Muscle of leg (tissue), 16 donors: Measurements from ENCODE around the gene TMEM167A. TPM values are rescaled to one million over a fixed set of nuclear protein-coding genes. Genes with fewer than 3 reads are reported as not detected.

ENCODE experiments used
- DNase-seq: peaks from one replicate; pipeline ENCODE4 v3.0.0; 2013
- H3K27ac ChIP-seq: one replicate; pipeline ENCODE4 v1.5.1; 2013; ENCODE audit warnings: mild to moderate bottlenecking, low read length, control low read depth
- H3K27me3 ChIP-seq: one replicate; pipeline ENCODE4 v1.6.1; 2013; ENCODE audit warnings: low read length; ENCODE audit not compliant: control insufficient read depth, insufficient read depth
- H3K36me3 ChIP-seq: one replicate; pipeline ENCODE4 v1.6.1; 2013; ENCODE audit warnings: low read length; ENCODE audit not compliant: control insufficient read depth, insufficient read depth
- H3K4me1 ChIP-seq: one replicate; pipeline ENCODE4 v1.6.1; 2013; ENCODE audit warnings: low read length; ENCODE audit not compliant: control insufficient read depth, insufficient read depth
- H3K4me3 ChIP-seq: one replicate; pipeline ENCODE4 v1.5.1; 2013; ENCODE audit warnings: low read length, control low read depth
- H3K9me3 ChIP-seq: replicated peaks from 2 replicates; pipeline ENCODE4 v1.6.1; 2013; ENCODE audit warnings: low read depth, low read length; ENCODE audit not compliant: control insufficient read depth
- WGBS: methylation state at CpG from one replicate; pipeline ENCODE4 v1.1.5; 2013; ENCODE audit warnings: missing lambda C conversion rate; ENCODE audit not compliant: insufficient coverage; 5-methylcytosine and 5-hydroxymethylcytosine counted together
- long read RNA-seq, 11 donors: transcript quantifications; one replicate each; lab custom pipeline, GENCODE V29; 2026
- polyA plus RNA-seq, 8 donors: library from polyadenylated mRNA; unstranded; fragments of 120-200 nt; gene quantifications; one replicate each; pipeline versions ENCODE4 v1.2.1 to v1.2.3, GENCODE V29; 2013; ENCODE audit warnings: inconsistent platforms in 1 of 8, low replicate concordance in 1 of 8; ENCODE audit not compliant: insufficient read length in 8 of 8, insufficient read depth in 1 of 8
- total RNA-seq: library from RNA; stranded (reverse); fragments of 120-200 nt; gene quantifications from one replicate; pipeline ENCODE4 v1.2.4, GENCODE V29; 2013

Gene TMEM167A, protein sequence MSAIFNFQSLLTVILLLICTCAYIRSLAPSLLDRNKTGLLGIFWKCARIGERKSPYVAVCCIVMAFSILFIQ
- total RNA-seq: 52.9 TPM
- polyA plus RNA-seq: 10 to 100 TPM; 47.9 to 75.3 (median 64.4) TPM
- long read RNA-seq, donor 1, full-length matches to known transcripts: 18 of 18 reads
- long read RNA-seq, donor 1, partial matches to known transcripts: 0 of 18 reads
- long read RNA-seq, donor 1, other reads (novel, unspliced or antisense): 0 of 18 reads
- long read RNA-seq, donor 2, full-length matches to known transcripts: 7 of 7 reads
- long read RNA-seq, donor 2, partial matches to known transcripts: 0 of 7 reads
- long read RNA-seq, donor 2, other reads (novel, unspliced or antisense): 0 of 7 reads
- long read RNA-seq, donor 3, full-length matches to known transcripts: 30 of 48 reads
- long read RNA-seq, donor 3, partial matches to known transcripts: 18 of 48 reads
- long read RNA-seq, donor 3, other reads (novel, unspliced or antisense): 0 of 48 reads
- long read RNA-seq, donor 4, full-length matches to known transcripts: 12 of 19 reads
- long read RNA-seq, donor 4, partial matches to known transcripts: 7 of 19 reads
- long read RNA-seq, donor 4, other reads (novel, unspliced or antisense): 0 of 19 reads
- long read RNA-seq, donor 5, full-length matches to known transcripts: 80 of 94 reads
- long read RNA-seq, donor 5, partial matches to known transcripts: 14 of 94 reads
- long read RNA-seq, donor 5, other reads (novel, unspliced or antisense): 0 of 94 reads
- long read RNA-seq, donor 6, full-length matches to known transcripts: 57 of 57 reads
- long read RNA-seq, donor 6, partial matches to known transcripts: 0 of 57 reads
- long read RNA-seq, donor 6, other reads (novel, unspliced or antisense): 0 of 57 reads
- long read RNA-seq, donor 7, full-length matches to known transcripts: 46 of 55 reads
- long read RNA-seq, donor 7, partial matches to known transcripts: 9 of 55 reads
- long read RNA-seq, donor 7, other reads (novel, unspliced or antisense): 0 of 55 reads
- long read RNA-seq, donor 8, full-length matches to known transcripts: 39 of 58 reads
- long read RNA-seq, donor 8, partial matches to known transcripts: 19 of 58 reads
- long read RNA-seq, donor 8, other reads (novel, unspliced or antisense): 0 of 58 reads
- long read RNA-seq, donor 9, full-length matches to known transcripts: 33 of 41 reads
- long read RNA-seq, donor 9, partial matches to known transcripts: 8 of 41 reads
- long read RNA-seq, donor 9, other reads (novel, unspliced or antisense): 0 of 41 reads
- long read RNA-seq, donor 10, full-length matches to known transcripts: 43 of 55 reads
- long read RNA-seq, donor 10, partial matches to known transcripts: 12 of 55 reads
- long read RNA-seq, donor 10, other reads (novel, unspliced or antisense): 0 of 55 reads
- long read RNA-seq, donor 11, full-length matches to known transcripts: 31 of 31 reads
- long read RNA-seq, donor 11, partial matches to known transcripts: 0 of 31 reads
- long read RNA-seq, donor 11, other reads (novel, unspliced or antisense): 0 of 31 reads

DNA sequence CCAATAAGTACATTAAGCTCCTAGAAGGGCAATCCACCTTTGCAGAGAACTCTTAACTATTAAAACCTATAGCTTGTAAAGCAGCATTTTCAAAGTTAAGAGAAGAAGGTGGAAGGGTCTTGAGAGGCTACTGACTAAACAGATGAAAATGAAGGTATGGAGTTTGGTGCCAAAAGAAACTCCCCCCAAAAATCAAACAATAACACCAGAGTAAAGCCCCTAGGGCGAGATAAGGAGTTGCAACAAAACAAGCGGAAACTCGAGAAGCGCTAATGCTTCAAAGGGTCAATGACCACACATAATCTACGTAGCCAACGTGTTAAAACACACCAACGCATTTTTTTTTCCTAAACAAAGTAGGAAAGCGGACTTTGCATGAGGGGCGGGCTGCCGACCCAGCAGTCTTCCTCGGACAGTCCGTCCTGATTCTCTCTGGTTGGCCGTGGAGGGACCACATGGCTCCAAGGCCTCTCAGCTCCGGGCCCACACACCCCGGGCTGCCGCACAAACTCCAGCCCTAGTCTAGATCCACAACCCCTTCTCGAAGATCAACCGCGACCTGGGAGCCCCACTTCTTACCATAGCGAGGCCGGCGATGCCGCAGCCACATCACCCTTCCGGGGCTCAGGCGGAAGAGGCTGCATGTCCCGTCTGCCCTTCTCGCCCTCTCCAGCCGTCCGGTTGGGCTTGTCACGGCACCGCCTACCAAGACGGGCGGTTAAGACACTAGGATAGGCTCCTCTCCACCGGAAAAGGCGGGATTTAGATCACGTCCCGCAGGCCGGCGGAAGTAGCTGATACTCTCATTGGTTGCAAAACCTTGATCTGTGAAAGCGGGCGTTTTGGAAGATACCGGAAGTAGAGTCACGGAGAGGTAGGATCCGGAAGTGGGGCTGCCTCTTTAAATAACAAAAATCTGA, at the start of gene TMEM167A, which contains the start of gene XRCC4:
TSS of gene TMEM167A (minus strand) at position 653 of the 920 bp plus-strand sequence. CDS start at position 582, 71 bp downstream.
TSS of gene XRCC4 (plus strand) at position 806 of the 920 bp plus-strand sequence. CDS start 27,373 bp downstream, outside the sequence.
- under 1% methylated on average over 34 of the region's 44 CpGs for WGBS
- peaks cover 2% of the 10 kb centered on the region for H3K4me1 ChIP-seq
- H3K9me3 ChIP-seq: no peaks in the 10 kb centered on the region
- DNase-seq: peak; percentile 100
- no peaks in the 10 kb centered on the region for H3K27me3 ChIP-seq
- H3K27ac ChIP-seq: peak within 1 kb of the TSS; percentile 96
- H3K4me3 ChIP-seq: peak within 1 kb of the TSS; percentile 64
- peaks cover 5% of the 10 kb centered on the region for H3K36me3 ChIP-seq

DNA sequence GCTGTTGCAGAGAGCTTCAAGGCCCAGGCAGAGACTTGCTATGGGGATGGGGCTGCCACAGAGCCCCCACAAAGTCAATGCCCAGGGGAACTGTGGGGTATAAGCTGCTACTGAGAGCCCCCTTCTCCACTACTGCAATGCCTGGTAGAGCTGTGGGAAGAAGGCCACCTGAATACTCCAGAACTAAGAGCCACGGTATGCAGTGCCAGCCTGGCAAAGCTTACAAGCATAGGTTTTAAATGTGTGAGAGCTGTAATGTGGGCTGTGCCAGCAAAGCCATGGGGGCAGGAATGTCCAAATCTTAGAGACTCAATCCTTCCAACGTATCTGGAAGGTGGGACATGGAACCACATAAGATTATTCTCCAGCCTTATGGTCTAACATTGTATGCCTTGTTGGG, 49.3 kb upstream of the TMEM167A start:
- H3K27me3 ChIP-seq: no peaks in the 10 kb centered on the region
- 100% methylated on average over 1 of the region's 2 CpGs for WGBS
- H3K4me1 ChIP-seq: no peaks in the 10 kb centered on the region
- H3K9me3 ChIP-seq: no peaks in the 10 kb centered on the region
- no peak for DNase-seq
- H3K36me3 ChIP-seq: no peaks in the 10 kb centered on the region
- H3K4me3 ChIP-seq: no peak overlapping the region
- H3K27ac ChIP-seq: no peak overlapping the region

DNA sequence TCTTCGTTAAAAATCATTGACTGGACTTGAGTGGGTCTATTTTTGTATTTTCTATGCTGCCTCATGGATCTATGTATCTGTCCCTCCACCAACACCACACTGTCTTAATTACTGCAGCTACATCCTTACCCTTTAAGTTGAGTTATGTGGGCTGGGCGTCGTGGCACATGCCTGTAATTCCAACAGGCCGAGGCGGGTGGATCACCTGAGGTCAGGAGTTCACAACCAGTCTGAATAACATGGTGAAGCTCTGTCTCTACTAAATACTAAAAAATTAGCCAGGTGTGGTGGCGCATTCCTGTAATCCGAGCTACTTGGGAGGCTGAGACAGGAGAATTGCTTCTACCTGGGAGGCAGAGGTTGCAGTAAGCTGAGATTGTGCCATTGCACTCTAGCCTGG, 48.4 kb upstream of the TMEM167A start:
- WGBS: no CpG with 5 or more reads among the region's 7 CpGs
- no peaks in the 10 kb centered on the region for H3K36me3 ChIP-seq
- H3K9me3 ChIP-seq: no peaks in the 10 kb centered on the region
- H3K4me3 ChIP-seq: no peak overlapping the region
- no peak for DNase-seq
- no peaks in the 10 kb centered on the region for H3K4me1 ChIP-seq
- no peaks in the 10 kb centered on the region for H3K27me3 ChIP-seq
- H3K27ac ChIP-seq: no peak overlapping the region

DNA sequence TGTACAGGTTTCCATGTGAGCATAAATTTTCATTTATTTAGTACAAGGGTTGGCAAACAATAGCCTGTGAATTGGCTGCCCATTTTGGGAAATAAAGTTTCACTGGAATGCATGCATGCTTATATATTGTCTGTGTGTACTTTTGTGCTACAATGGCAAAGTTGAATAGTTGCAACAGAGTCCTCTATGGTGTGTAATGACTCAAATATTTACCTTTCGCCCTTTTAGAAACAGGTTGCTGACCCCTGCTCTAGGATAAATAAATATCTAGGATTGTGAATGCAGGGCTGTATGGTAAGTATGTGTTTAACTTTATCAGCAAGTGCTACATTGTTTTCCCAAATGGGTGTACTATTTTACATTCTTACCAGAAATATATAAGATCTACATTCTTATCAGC, 47.4 kb upstream of the TMEM167A start:
- H3K36me3 ChIP-seq: no peaks in the 10 kb centered on the region
- DNase-seq: no peak
- no peaks in the 10 kb centered on the region for H3K9me3 ChIP-seq
- H3K27me3 ChIP-seq: no peaks in the 10 kb centered on the region
- WGBS: no CpG with 5 or more reads among the region's 1 CpG
- H3K4me1 ChIP-seq: no peaks in the 10 kb centered on the region
- no peak overlapping the region for H3K27ac ChIP-seq
- no peak overlapping the region for H3K4me3 ChIP-seq

DNA sequence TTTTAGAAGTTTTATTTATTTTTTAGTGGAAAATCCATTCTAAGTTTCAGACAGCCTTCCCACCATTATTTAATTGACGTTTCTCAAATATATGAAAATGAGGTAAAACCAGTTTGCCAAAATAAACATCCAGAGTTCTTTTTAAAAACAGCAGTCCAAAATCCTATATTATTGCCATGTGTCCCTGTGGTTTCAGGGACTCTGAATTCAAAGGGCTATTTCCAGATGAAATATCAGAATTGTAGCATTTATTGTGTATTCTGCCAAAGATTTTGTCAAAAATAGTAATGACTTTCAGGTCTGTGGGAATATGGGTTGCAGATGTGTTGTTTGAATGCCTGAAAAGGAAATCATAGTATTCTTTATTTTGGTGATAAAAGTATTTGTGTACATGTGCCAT, 41.8 kb upstream of the TMEM167A start:
- H3K4me1 ChIP-seq: no peaks in the 10 kb centered on the region
- no peak overlapping the region for H3K27ac ChIP-seq
- peak; percentile 52 for DNase-seq
- H3K27me3 ChIP-seq: no peaks in the 10 kb centered on the region
- no peak overlapping the region for H3K4me3 ChIP-seq
- peaks cover 3% of the 10 kb centered on the region for H3K9me3 ChIP-seq
- WGBS: no CpG with 5 or more reads among the region's 1 CpG
- no peaks in the 10 kb centered on the region for H3K36me3 ChIP-seq

DNA sequence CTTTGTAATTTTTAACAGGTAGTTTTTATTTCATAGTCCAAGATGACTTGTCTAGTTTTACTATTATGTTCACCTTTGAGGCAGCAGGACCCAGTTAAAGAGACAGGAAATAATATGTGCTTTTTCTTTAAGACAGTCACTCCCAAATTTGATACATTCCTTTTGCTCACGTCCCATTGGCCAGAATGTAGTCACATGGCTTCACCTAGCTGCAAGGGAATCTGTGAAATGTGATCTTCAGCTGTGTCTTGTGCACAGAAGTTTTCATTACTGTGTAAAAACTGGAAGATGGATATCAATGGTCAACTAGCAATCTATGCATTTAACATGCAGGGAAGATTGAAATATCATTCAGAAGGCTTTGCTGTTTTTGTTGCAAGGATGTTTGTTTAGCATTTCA, 41.3 kb upstream of the TMEM167A start:
- no CpG with 5 or more reads among the region's 1 CpG for WGBS
- H3K27me3 ChIP-seq: no peaks in the 10 kb centered on the region
- no peak overlapping the region for H3K27ac ChIP-seq
- H3K4me3 ChIP-seq: no peak overlapping the region
- no peaks in the 10 kb centered on the region for H3K4me1 ChIP-seq
- no peaks in the 10 kb centered on the region for H3K36me3 ChIP-seq
- H3K9me3 ChIP-seq: peaks cover 3% of the 10 kb centered on the region
- no peak for DNase-seq

DNA sequence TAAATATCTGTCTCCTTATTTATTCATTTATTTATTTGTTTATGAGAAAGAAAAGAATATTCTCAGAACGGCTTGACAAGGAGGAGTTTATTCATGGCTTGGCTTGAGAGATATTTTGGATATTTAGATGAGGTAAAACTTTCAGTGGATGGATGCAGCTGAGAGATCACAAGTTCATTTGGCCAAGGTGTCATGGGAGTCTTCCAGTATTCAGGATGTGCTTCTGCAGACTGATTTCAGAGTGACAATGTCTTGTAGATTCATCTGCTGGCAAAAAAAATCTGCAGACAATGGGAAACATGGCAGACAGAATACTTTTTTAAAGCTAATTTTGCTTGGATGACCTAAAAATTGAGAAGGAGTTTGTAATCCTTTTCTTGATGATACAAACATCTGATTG, 38.6 kb upstream of the TMEM167A start:
- WGBS: 100% methylated on average over 1 of the region's 1 CpG
- Histone ChIP-seq H3K4me3 (no peak overlapping the region), H3K9me3 (peaks cover 3% of the 10 kb centered on the region), H3K36me3 (no peaks in the 10 kb centered on the region), H3K27ac (no peak overlapping the region), H3K4me1 (no peaks in the 10 kb centered on the region), H3K27me3 (no peaks in the 10 kb centered on the region)
- peak; percentile 69 for DNase-seq

DNA sequence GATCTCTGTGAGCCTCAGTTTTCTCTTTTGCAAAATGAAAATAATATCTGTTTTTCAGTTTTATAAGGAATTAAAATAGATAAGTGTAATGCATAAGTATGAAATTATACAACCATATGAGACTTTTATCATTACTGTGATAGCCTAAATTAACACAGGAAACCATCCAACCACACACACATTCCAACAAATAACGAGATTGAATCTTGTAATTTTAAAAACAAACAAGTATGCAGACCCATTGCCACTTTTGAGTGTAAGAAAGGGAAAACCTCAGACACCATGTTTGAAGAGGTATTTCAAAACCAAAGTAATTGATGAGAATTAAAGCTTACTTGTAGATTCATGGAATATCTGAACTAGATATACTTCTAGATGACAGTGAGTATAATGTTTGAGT, 32.2 kb upstream of the TMEM167A start:
- WGBS: no CpG with 5 or more reads among the region's 1 CpG
- no peaks in the 10 kb centered on the region for H3K27me3 ChIP-seq
- no peak for DNase-seq
- H3K36me3 ChIP-seq: no peaks in the 10 kb centered on the region
- no peaks in the 10 kb centered on the region for H3K9me3 ChIP-seq
- H3K4me1 ChIP-seq: no peaks in the 10 kb centered on the region
- H3K27ac ChIP-seq: no peak overlapping the region
- H3K4me3 ChIP-seq: no peak overlapping the region
